Prostate gland (tissue), 2 donors: ENCODE results near the gene FAR2.

Source experiments
- POLR2A ChIP-seq: fragments of 450-650 bp; IDR thresholded peaks from one replicate; pipeline ENCODE4 v1.6.1; 2016; ENCODE audit warnings: antibody characterized with exemption, mild to moderate bottlenecking
- POLR2AphosphoS5 ChIP-seq: sonication (generic); formaldehyde crosslinking; IDR thresholded peaks from one replicate; pipeline ENCODE4 v1.6.1; 2017; ENCODE audit warnings: antibody characterized with exemption
- TF ChIP-seq, protein P1 (sequence below), 4 experiments: fragments of 200-600 bp in 2 of 4; fragments of 450-650 bp in 2 of 4; sonication (generic) in 2 of 4; IDR thresholded peaks; 1 replicate in 3 of 4; 2 replicates in 1 of 4; pipeline ENCODE4 v1.5.1; 2016 to 2019; ENCODE audit warnings: antibody characterized with exemption in 4 of 4, mild to moderate bottlenecking in 2 of 4, moderate library complexity in 2 of 4

DNA sequence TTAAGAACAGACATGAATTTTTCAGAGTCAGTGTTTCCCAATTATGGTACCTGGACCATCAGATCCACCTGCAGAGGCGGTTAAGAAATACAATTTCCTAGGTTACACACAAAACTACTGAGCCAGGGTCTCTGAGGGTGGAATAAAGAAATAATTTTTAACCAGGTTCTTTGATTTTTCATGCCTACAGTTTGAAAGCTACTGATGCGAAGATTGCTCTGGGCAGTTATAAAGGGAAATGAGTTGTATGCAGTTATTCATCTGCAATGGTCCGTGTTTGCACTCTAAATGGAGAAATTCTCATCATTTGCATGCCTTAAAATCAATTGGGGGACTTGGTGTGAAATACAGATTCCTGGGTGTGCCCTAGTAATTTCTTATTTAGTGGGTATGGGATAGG lies 142.1 kb downstream of the FAR2 start:
- TF ChIP-seq POLR2AphosphoS5: no peak
- TF ChIP-seq, protein P1, sequence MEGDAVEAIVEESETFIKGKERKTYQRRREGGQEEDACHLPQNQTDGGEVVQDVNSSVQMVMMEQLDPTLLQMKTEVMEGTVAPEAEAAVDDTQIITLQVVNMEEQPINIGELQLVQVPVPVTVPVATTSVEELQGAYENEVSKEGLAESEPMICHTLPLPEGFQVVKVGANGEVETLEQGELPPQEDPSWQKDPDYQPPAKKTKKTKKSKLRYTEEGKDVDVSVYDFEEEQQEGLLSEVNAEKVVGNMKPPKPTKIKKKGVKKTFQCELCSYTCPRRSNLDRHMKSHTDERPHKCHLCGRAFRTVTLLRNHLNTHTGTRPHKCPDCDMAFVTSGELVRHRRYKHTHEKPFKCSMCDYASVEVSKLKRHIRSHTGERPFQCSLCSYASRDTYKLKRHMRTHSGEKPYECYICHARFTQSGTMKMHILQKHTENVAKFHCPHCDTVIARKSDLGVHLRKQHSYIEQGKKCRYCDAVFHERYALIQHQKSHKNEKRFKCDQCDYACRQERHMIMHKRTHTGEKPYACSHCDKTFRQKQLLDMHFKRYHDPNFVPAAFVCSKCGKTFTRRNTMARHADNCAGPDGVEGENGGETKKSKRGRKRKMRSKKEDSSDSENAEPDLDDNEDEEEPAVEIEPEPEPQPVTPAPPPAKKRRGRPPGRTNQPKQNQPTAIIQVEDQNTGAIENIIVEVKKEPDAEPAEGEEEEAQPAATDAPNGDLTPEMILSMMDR (IDR thresholded peaks at IDR 0.05): no peak
- no peak for TF ChIP-seq POLR2A
